K562 (cell line): ENCODE results near the gene CEMP1. TPM values are rescaled to one million over a fixed set of nuclear protein-coding genes. Genes with fewer than 3 reads are reported as not detected.

ENCODE experiments used
- ATAC-seq: fragments of 200-7000 bp; cut with Tn5 transposase; 3 replicates; pipeline ENCODE4 v1.9.1; 2020; ENCODE audit warnings: moderate library complexity
- BruUV-seq: library from RNA; stranded (reverse); fragments of 400-500 nt; replicated peaks from 2 replicates; lab custom pipeline; 2021; lab: Mats Ljungman, UMichigan
- CTCF ChIA-PET: fragments of 300-600 bp; formaldehyde crosslinking; extraction: SDS; loops from one replicate; lab custom pipeline; 2021; ENCODE audit warnings: low intra/inter-chr PET ratio; lab: Yijun Ruan, JAX
- POLR2A ChIA-PET: fragments of 300-600, 350-650 bp; sonication (Branson Sonifier 250); formaldehyde crosslinking; extraction: SDS; loops from one replicate; lab custom pipeline; 2021; ENCODE audit warnings: antibody characterized with exemption, inconsistent platforms; lab: Yijun Ruan, JAX
- DNase-seq, 4 experiments: peaks; one replicate each; pipeline versions ENCODE4 v3.0.0 to v3.0.0-alpha.2; 2011 to 2018; ENCODE audit warnings: low spot score in 3 of 4, mixed read lengths in 3 of 4; ENCODE audit errors: extremely low read depth in 1 of 4
- FAIRE-seq: peaks from 2 replicates; lab custom pipeline; 2011; peaks lifted over from hg19 to GRCh38; lab: Jason Lieb, UNC
- H2AFZ ChIP-seq: 2 replicates; pipeline ENCODE4 v1.6.0; 2011; ENCODE audit warnings: low read depth, low read length, control low read depth, inconsistent platforms
- H3K27ac ChIP-seq: fragments of 200-600 bp; 3 replicates; pipeline ENCODE4 v1.8.0; 2011; ENCODE audit warnings: low read depth, mild to moderate bottlenecking, control low read depth, inconsistent platforms, low read length, moderate library complexity, mixed read lengths; ENCODE audit errors: extremely low read depth
- H3K27me3 ChIP-seq, 2 experiments: fragments of 300-600 bp in 1 of 2; 2 replicates in 1 of 2; 3 replicates in 1 of 2; pipeline versions ENCODE4 v1.6.0 to v1.8.0; 2011; ENCODE audit warnings: inconsistent platforms in 2 of 2, low read length in 2 of 2, mild to moderate bottlenecking in 1 of 2, mixed read lengths in 1 of 2, moderate library complexity in 1 of 2; ENCODE audit not compliant: control insufficient read depth in 2 of 2, insufficient read depth in 2 of 2
- H3K36me3 ChIP-seq: fragments of 300-600 bp; 3 replicates; pipeline ENCODE4 v1.8.0; 2011; ENCODE audit warnings: mild to moderate bottlenecking, low read length, inconsistent platforms; ENCODE audit not compliant: control insufficient read depth, insufficient read depth
- H3K4me1 ChIP-seq, 2 experiments: fragments of 200-600 bp in 1 of 2; replicated peaks in 1 of 2; 2 replicates in 1 of 2; 3 replicates in 1 of 2; pipeline versions ENCODE4 v1.5.1 to v1.8.0; 2011; ENCODE audit warnings: inconsistent platforms in 2 of 2, low read length in 2 of 2, mild to moderate bottlenecking in 1 of 2, mixed read lengths in 1 of 2, moderate library complexity in 1 of 2; ENCODE audit not compliant: control insufficient read depth in 2 of 2, insufficient read depth in 2 of 2
- H3K4me2 ChIP-seq: 2 replicates; pipeline ENCODE4 v1.6.1; 2011; ENCODE audit warnings: low read length, control low read depth, inconsistent platforms, mixed read lengths; ENCODE audit not compliant: insufficient read depth
- H3K4me3 ChIP-seq: fragments of 200-600 bp; sonication (generic), shearing (Covaris generic); 2 replicates; pipeline ENCODE4 v1.5.1; 2016; ENCODE audit warnings: control low read depth, inconsistent platforms
- H3K79me2 ChIP-seq: fragments of 200-600 bp; 3 replicates; pipeline ENCODE4 v1.8.0; 2011; ENCODE audit warnings: low read length, inconsistent platforms; ENCODE audit not compliant: control insufficient read depth, insufficient read depth
- H3K9ac ChIP-seq, 2 experiments: 2 replicates each; pipeline versions ENCODE4 v1.6.0 to v1.6.1; 2011; ENCODE audit warnings: low read depth in 2 of 2, low read length in 2 of 2, control low read depth in 1 of 2, inconsistent platforms in 1 of 2, mild to moderate bottlenecking in 1 of 2, mixed read lengths in 1 of 2; ENCODE audit not compliant: insufficient read depth in 1 of 2
- H3K9me1 ChIP-seq: one replicate; pipeline ENCODE4 v1.6.0; 2011; ENCODE audit warnings: inconsistent platforms, mild to moderate bottlenecking, low read length, moderate library complexity; ENCODE audit not compliant: control insufficient read depth, insufficient read depth
- H3K9me3 ChIP-seq: replicated peaks from 2 replicates; pipeline ENCODE4 v1.5.1; 2011; ENCODE audit warnings: low read depth, low read length, inconsistent platforms; ENCODE audit not compliant: control insufficient read depth, insufficient read depth
- H4K20me1 ChIP-seq: replicated peaks from 2 replicates; pipeline ENCODE4 v1.6.1; 2011; ENCODE audit warnings: low read length, inconsistent platforms, mixed read lengths; ENCODE audit not compliant: control insufficient read depth, insufficient read depth
- GATA2 ChIP-seq: sonication (generic); formaldehyde crosslinking; IDR thresholded peaks from 2 replicates; pipeline ENCODE4 v1.4.0; 2020; ENCODE audit warnings: mild to moderate bottlenecking, missing genetic modification reagents
- SAFB ChIP-seq: fragments of 200-400 bp; formaldehyde crosslinking; IDR thresholded peaks from 2 replicates; pipeline ENCODE4 v1.6.1; 2017; ENCODE audit warnings: low read depth, low read length, borderline replicate concordance
- SOX6 ChIP-seq: fragments of 450-650 bp; IDR thresholded peaks from 2 replicates; pipeline ENCODE4 v1.6.1; 2014; ENCODE audit warnings: mild to moderate bottlenecking
- ZC3H4 ChIP-seq: sonication (generic); formaldehyde crosslinking; IDR thresholded peaks from 2 replicates; pipeline ENCODE4 v1.9.0; 2021; ENCODE audit warnings: missing genetic modification reagents, borderline replicate concordance
- ZNF143 ChIP-seq: sonication (generic); formaldehyde crosslinking; IDR thresholded peaks from 2 replicates; pipeline ENCODE4 v1.9.0; 2022; ENCODE audit warnings: mild to moderate bottlenecking, missing genetic modification reagents
- WGBS: fragments of 100-300 bp; shearing (Covaris generic); methylation state at CpG from one replicate; pipeline ENCODE4 v1.1.6; 2016; ENCODE audit warnings: low coverage, mixed read lengths; ENCODE audit not compliant: insufficient coverage; ENCODE audit errors: missing lambda C conversion rate; 5-methylcytosine and 5-hydroxymethylcytosine counted together
- in situ Hi-C: fragments of 300-500 bp; cut with MboI; formaldehyde crosslinking; loops from 4 replicates; pipeline ENCODE4 v1.15.0; 2018; ENCODE audit warnings: inconsistent platforms, mixed read lengths
- intact Hi-C: fragments of 100-400 bp; cut with micrococcal nuclease; formaldehyde crosslinking; loops from 2 replicates; pipeline ENCODE4 v1.14.2; 2022
- polyA plus RNA-seq, 8 experiments: library from polyadenylated mRNA; depleted of rRNA in 4 of 8; stranded (reverse) in 5 of 8; unstranded in 3 of 8; fragments of >200 nt; fragmentation: Nextera tagmentation in 2 of 8; fragmentation: Illumina TruSeq in 1 of 8; extraction: Ambion mirVana in 2 of 8; extraction: Trizol in 1 of 8; gene quantifications; 2 replicates each; pipeline versions ENCODE4 v1.2.1 to v1.2.3, GENCODE V29; 2011 to 2014; ENCODE audit warnings: inconsistent platforms in 1 of 8, missing spikeins in 1 of 8
- total RNA-seq, 7 experiments: library from RNA; depleted of rRNA in 6 of 7; stranded (reverse); fragments of >200 nt in 6 of 7; fragmentation: Illumina TruSeq in 2 of 7; extraction: Trizol in 2 of 7; gene quantifications; 2 replicates each; pipeline versions ENCODE4 v1.2.1 to v1.2.3, GENCODE V29; 2011 to 2021; ENCODE audit warnings: low replicate concordance in 1 of 7

CEMP1 gene
- total and polyA plus RNA-seq, 9 of the 15 experiments (the other 6 are each of a cell fraction or from before 2014, with no cell fraction given), result 0.05 to 0.45 TPM; not detected in 7

- TF ChIP-seq SOX6, result no peak
- no peak for TF ChIP-seq SAFB
- no peak for TF ChIP-seq ZNF143 (CRISPR knock-in tag)
These were observed 6.8 kb downstream of the CEMP1 start (continued) for GRCh38 chr16:2524339-2524938.

DNA sequence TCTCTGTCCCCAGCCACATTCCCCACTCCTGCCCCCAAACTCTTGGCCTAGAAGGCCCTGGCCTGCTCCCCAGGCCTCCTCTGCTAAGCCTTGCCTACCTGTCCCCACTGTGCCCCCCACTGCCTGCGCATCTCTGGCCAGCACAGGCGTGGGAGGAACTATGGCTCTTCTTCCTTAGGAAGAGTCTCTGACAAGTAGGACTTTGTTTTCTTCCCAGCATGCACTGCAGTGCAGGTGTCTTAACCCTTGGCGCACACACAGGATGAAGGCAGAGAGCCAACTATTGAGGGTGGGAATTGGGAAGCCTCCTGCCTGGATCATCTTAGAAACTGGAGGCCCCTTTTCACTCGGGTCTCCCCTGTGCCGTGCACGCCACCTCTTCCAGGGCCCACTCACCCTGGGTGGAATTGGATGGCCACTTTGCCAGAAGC is 7.4 kb downstream of the CEMP1 start:
- CTCF ChIA-PET, result no interaction called here
- H3K4me1 ChIP-seq, result peaks cover 14 to 46% of the 10 kb centered on the region in 2 experiments

More for the DNA sequence above, 7.4 kb downstream of the CEMP1 start:
- DNase-seq (no peak), ATAC-seq (no peak), FAIRE-seq (no peak)
- in situ Hi-C loops (no loop called here), intact Hi-C loops (no loop called here)
- H3K9me3 ChIP-seq, result no peaks in the 10 kb centered on the region
- BruUV-seq, result no TSS peak
- H2AFZ ChIP-seq, result no peak overlapping the region
- TF ChIP-seq ZC3H4 (peak; percentile 37; the same call in 1 of the 2 replicates), GATA2 (CRISPR knock-in tag) (no peak)
- H4K20me1 ChIP-seq, result peaks cover 7% of the 10 kb centered on the region
- no peak overlapping the region for H3K27ac ChIP-seq
- peaks cover 25% of the 10 kb centered on the region for H3K79me2 ChIP-seq
- no peaks in the 10 kb centered on the region for H3K27me3 ChIP-seq
- 87% methylated on average over 6 of the region's 6 CpGs for WGBS
- H3K9ac ChIP-seq, result peak overlapping the region in 1 of 2 experiments; percentile 7; a peak in 1 of 4 replicates
- H3K9me1 ChIP-seq, result peaks cover 2% of the 10 kb centered on the region
- peaks cover 67% of the 10 kb centered on the region; the same call in 2 of the 3 replicates for H3K36me3 ChIP-seq
- POLR2A ChIA-PET, result interaction anchor here (0.7 to 1.5 kb wide), 2 partner anchors 8 to 9 kb away, joined by 4 to 9 read pairs; no protein-coding TSS in a partner anchor
- H3K4me2 ChIP-seq, result no peak overlapping the region
- no peak overlapping the region for H3K4me3 ChIP-seq
